ENCODE data around the gene CEP68.
"Not testable (repeated sequence)": the region's sequence is repeated elsewhere in the genome, so short reads cannot be mapped to it uniquely, and the experiment has no call there.

CEP68 gene

DNA sequence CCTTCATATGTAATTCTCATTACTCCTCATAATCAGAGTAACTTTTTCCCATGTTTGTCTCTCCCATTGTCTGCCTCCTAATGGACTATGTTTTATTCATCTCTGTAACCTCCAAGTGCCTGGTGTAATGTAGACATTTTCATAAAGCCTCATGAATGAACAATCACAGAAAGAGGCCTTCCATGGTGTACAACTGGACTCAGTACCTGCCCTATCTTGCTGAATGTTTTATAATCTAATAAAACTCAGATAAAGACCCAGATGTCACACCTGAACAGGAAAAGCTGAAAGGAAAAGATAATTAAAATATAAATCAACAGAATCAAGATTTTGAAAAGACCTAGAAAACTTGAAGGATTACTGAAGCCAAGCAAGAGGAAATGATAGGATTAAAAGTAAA lies 37.0 kb downstream of the CEP68 start:
- no peak for DNase-seq

DNA sequence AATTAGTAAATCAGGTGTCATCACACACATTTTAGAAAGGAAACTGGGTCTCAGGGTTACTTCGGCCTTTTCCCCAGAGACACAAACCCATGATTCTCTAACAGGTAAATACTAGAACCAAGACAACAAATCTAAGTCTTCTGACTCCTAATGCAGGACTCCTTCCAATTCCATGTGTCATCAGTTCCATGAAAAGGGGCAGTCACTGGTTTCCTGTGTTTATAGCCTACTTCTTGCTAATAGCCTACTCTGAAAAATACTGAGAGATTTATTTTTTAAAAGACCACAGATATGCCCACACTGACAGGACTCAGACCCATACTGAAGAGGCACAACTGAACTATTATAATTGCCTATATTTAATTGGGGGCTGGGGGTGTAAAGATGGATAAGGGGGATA lies 40.7 kb downstream of the CEP68 start:
- no peak for DNase-seq

DNA sequence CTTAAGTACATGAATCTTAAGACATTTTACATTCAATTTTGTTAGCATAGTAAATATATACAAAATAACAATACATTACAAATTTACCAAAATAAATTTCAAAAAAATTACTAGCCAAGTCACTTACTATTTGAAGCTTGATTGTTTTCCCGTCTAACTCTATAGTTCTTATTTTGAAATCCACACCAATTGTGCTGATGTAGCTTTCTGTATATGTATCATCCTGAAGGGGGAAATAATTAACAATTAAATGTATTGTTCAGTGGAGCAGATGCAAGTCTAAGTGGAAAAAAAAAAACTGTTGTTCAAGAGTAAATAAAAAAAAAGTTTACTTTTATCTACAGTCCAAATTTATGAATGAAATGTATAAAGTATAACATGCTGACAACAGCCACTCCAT lies 41.6 kb downstream of the CEP68 start:
- DNase-seq: no peak

DNA sequence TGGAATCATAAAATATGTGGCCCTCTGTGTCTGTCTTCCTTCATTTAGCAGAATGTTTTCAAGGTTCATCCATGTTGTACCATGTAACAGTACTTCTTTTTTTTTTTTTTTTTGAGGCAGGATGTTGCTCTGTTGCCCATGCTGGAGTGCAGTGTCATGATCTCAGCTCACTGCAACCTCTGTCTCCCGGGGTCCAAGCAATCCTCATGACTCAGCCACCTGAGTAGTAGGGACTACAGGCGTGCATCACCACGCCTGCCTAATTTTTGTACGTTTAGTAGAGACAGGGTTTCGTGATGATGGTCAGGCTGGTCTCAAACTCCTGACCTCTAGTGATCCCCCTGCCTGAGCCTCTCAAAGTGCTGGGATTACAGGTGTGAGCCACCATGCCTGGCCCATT lies 42.5 kb downstream of the CEP68 start:
- no peak for DNase-seq

DNA sequence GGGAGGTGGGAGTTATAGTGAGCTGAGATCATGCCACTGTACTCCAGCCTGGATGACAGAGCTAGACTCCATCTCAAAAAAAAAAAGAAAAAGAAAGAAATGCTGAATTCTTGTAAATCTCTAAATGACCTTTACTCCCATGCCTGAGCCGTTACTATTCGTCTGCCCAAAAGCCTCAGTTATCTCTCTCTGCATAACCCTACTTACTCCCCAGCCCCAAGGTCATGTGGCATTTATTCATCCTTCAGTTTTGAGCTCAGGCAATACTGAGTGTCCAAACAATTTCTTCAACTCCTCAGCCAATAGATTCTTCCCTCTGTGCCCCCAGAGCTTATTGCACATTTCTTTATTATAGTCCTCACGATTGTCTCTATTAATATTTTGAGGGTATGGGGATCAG lies 44.9 kb downstream of the CEP68 start:
- DNase-seq: no peak

DNA sequence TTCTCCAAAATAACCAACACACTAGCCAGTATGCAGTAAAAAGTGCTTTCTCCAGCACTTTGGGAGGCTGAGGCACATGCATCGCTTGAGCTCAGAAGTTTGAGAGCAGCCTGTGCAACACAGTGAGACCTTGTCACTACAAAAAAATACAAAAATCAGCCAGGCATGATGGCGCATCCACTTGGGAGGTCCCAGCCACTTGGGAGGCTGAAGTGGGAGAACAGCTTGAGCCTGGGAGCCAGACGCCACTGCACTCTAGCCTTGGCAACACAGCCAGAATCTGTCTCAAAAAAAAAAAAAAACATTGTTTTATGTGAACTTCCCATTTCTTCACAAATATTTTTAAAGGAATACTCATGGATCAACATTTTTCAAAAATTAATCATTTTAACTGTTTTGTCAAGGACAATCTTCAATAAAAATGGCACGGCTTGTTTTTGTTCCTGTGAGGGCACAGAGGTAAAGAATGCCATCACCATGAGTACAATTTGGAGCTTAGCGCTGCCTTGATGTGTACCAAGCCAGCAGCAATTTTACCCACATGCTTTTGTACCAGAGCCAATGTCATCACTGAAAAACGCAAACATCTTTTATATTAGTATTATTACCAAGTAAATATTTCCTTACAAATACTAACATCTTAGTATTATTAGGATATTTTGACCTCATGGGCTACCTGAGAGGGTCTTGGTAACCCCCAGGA lies 46.9 kb downstream of the CEP68 start:
- no peak for DNase-seq

DNA sequence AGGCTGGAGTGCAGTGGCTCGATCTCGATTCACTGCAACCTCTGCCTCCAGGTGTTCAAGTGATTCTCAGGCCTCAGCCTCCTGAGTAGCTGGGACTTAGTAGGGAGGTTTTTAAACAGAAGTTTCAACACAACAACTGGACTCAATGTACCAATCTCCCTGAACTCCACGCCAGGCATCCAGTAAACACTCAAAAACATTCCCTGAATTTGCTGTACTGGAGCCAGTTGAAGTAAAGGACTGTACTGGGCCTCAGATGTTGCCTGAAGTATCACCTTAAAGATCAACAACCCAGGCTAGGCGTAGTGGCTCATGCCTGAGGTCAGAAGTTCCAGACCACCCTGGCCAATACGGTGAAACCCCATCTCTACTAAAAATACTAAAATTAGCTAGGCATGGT lies 51.3 kb downstream of the CEP68 start:
- DNase-seq: no peak

DNA sequence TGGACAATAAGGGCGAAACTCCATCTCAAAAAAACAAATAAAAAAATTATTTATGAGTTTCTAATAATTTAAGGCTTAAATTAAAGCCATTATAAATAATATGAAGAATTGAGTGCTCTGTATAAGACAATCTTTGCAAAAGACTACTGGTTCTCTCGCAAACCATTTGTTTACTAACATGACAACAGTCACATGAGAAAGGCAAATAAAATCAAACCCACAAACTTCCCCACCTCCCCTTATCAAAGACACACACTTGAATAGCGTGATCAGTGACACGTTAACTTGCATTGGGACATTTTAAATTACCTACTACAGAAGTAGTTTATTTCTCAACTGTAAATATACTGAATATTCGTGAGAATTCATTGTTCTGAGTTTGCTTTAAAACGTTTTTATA lies 52.6 kb downstream of the CEP68 start:
- DNase-seq: no peak

DNA sequence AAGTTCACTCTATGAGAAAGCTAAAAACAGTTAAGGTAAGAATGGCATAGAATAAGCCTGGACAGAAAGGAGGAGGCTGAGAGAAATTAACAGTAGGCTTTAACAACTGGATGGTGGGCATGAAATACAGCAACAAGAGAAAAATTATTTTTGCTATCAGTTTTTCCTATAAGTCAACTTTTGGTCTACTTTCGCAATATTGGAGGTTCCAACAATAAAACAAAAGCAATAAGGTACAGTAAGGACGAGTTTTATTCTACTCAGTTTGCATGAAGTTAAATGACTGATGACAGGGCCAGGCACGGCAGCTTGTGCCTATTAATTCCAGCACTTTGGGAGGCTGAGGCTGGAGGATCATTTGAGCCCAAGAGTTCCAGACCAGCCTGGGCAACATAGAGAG lies 56.4 kb downstream of the CEP68 start:
- DNase-seq: no peak

DNA sequence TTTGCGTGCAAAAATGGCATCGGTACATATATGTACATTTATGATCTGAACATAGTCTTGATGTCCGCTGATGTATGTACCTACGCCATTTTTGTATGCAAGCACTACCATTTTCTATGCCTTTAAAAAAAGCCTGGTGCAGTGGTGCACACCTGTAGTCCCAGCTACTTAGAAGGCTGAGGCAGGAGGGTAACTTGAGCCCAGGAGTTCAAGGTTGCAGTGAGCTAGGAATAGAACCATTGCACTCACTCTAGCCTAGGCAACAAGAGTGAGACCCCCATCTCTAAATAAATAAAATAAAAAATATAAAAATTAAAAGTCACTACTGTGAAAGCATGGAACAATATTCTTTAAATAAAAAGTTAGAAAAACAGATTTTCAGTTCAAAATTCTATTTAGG lies 57.0 kb downstream of the CEP68 start:
- DNase-seq: no peak

DNA sequence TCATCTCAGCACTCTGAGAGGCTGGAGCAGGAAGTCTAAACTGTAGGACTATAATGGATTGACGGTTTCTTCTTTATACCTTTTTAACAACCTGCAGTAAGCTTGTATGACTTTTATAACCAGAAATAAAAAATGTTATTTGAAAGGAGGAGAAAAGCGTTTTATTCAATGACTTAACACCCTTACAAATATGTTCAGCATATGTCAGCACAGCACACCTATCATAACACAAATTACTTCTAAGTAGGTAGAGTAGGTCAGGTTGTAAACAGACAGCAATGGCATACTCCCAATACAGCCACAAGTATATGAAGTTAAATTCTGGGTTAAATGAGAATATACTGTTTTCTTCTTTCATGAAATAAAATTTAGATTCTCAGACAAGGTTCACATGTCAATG lies 57.6 kb downstream of the CEP68 start:
- no peak for DNase-seq

DNA sequence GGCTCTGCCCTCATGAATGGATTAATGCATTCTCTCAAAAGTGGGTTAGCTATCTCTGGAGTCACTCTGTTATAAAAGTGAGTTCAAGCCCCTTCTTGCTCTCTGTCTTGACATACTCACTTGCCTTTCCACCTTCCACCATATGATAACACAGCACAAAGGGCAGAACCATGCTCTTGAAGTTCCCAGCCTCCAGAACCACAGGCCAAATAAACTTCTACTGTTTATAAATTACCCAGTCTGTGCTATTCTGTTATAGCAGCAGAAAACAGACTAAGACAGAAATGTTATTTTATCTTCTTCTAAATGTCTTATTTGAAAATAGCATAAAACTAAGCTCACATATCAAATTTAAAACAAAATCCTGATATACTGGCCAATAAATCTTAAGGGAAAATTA lies 58.7 kb downstream of the CEP68 start:
- no peak for DNase-seq

DNA sequence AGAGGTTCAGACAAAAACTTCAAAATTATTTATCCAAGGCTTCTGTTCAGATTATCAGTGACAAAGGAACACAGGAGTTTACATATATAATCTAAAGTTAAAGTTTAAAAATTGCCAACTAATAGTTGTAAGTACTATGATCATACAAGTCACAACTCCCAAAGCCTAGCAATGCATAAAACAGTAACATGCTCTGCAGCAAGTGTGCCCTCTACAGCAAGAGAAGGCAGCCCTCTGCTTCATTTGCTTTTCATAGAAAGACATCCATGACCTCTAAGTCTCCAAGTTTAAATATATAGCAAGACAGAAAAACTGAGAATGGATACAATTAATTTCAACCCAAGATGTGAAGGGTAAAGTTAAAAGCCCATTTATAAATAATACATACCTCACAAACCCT lies 60.4 kb downstream of the CEP68 start:
- DNase-seq: no peak

DNA sequence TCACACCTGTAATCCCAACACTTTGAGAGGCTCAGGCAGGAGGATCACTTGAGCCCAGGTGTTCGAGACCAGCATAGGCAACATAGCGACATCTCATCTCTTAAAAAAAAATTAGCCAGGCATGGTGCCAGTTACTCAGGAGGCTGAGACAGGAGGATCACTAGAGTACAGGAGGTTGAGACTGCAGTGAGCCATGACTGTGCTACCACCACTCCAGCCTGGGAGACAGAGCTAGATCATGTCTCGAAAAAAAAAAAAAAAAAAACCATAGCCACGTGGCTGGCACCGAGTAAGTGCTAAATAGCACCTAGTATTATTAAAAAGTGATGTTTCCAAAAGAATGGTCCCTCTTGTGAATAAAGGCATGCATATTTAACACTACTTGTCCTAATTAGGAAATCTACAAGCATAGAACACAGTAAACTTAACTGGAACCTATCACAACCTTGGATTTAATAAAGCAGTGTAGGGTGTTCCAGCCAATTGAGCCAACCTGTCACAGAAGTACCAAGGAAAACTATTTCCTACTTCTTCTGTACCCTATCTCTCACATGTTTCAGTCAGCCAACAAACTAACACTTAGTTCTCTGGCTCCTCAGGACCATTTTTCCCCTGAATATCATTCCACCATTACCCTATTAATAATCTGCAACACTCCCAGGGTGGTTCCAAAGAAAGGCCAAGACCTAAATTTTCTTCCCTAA lies 64.9 kb downstream of the CEP68 start:
- no peak for DNase-seq

DNA sequence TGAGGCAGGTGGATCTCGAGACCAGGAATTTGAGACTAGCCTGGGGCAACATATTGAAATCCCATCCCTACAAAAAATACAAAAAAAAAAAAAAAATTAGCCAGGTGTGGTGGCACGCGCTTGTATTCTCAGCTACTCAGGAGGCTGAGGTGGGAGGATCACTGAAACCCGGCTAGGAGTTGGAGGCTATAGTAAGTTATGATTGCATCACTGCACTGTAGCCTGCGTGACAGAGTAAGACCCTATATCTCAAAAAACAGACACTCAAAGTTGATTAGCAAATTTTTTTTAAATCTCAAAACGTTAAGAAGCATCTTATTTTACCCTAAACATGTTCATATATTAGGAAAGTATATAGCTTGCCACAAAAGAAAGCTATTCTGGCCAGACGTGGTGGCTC lies 66.1 kb downstream of the CEP68 start:
- no peak for DNase-seq

DNA sequence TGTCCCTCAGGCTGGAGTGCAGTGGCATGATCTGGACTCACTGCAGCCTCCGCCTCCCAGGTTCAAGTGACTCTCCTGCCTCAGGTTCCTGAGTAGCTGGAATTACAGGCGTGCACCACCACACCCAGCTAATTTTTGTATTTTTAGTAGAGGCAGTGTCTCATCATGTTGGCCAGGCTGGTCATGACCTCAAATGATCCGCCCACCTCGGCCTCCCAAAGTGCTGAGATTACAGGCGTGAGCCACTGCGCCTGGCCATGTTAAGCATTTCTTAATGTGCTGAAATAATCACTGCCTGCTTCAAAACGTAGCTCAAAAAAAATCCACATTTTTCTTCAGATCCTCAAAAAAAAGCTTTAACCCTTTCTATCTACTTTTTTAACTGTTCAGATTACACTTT lies 69.2 kb downstream of the CEP68 start:
- not testable (repeated sequence) for DNase-seq

DNA sequence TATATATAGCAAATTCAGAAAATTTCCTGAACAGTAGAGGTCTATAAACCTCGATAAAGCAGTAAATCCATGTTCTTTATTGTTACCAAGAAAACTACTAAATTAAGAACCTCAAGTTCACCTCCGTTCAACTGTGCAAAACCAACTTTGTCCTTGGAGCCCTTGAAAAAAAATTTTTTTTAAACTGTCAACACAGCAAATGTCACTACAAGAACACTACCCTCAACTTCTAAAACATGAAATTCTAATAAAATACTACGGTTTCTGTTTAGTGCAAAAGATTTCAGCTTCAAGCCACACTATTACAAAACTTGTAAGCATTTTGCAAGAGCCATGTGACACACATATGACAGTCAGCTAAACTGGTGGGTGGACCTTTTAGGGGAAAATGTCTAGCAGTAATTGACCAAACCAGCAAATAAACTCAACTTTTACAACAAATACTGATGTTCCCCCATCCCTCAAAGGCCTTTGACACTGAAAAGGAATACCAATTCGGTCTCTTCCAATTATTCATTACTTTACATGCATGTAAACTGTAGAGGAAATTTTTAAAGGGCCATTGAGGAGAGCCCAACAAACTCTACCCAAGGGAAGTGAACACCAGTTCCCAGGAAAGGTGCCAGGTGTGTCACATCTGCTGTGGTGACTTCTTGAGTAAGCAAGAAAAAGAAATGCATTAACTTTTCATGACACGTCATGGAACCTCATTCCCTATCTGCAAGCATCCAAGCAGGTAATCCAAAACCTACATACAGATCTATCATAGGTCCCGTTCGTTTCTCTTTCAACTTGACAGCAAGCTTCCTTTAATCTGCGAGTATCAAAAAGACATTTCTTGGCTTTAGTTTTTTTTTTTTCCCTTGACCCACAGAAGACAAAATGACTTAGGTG lies 72.3 kb downstream of the CEP68 start:
- no peak for DNase-seq

DNA sequence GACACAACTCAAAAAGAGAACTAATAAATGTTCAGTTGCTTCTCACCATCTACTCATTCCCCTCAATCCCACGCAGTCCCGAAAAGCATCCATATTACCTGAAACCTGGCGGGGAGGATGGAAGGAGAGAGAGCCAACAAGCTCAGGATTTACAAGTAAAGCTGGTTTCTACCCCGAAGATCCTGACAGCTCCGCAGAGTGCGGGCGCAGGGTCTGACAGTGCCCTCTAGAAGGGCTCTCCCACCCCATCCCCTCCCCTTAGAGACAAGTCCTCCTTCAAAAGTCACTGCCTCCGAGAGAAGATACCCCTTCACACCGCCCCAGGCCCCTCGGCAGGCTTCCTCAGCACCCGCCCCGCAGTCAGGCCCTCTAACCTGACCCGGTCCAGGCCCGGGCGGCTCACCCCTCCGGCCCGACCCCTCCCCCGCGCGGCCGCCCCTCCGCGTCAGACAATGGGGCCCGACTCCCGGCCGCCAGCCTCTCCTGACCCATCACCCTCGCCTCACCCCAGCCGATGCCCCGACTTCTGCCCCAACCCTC lies 73.1 kb downstream of the CEP68 start:
- DNase-seq: no peak

DNA sequence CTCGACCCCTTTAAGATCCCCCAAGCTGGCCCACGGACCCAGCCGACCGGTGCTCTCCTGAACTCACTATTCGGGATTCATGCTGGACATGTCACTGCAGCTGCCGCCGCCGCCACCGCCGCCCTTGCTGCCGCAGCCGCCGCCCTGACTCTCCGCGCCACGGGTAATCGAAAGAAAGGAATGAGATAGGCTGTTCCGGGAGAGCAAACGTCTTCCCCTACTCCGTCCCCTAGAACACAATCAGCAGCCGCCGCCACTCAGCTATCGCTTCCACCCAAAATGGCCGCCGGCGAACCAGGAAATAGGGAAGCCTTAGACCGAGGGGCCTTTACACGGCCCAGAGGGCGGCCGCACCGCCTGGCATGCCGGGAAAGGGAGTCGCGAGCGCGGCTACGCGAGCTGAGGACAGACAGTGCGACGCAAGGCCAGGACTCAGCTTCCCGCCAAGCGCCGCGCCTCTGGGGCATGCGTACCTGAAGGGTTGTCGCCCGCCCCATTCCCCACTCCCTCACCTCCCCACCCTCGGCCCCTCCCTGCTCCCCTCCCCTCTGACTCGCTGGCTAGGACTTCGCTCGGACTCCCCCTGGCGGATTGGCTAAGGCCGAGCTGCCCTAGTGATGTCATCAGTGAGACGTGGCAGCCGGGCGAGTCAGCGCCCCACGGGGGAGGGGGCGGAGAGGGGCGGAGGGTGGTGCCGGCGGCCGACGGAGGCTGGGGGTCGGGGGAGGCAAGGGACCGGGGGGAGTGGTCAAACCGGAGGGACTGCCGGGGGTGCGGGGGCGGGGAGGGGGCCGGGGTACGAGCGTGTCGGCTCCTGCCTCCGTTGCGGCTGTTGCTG lies 73.8 kb downstream of the CEP68 start, which contains the start of gene RAB1A:
Gene RAB1A, minus strand, starts transcription at position 281 of the 838 bp plus-strand sequence. Its CDS starts 191 bp downstream, at position 90.
- peak; percentile 98 for DNase-seq

DNA sequence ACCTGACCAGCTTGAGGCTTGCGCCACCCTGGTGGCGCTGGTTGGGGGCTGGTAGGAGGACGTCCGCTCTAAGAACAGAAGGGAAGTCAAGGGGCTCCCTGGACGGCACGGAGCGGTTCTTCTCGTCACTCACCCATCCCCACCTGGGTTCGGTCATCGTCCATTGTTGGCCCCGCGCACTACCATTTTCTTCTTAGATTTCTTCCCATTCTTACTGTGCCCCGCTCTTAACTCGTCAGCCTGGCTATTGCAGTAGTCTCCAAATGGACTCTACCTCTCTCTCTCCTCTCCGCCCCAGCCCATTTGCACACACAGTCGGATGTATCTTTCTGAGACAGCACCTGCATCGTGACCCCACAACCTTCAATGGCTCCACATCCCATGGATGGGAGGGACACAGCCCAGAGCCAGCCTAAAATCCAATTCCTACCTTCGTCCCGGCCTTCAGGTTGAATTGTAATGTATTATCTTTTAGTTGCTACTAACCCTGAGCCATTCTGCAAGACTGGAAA lies 74.5 kb downstream of the CEP68 start:
- peak in 1 of 2 experiments; percentile 62 for DNase-seq

DNA sequence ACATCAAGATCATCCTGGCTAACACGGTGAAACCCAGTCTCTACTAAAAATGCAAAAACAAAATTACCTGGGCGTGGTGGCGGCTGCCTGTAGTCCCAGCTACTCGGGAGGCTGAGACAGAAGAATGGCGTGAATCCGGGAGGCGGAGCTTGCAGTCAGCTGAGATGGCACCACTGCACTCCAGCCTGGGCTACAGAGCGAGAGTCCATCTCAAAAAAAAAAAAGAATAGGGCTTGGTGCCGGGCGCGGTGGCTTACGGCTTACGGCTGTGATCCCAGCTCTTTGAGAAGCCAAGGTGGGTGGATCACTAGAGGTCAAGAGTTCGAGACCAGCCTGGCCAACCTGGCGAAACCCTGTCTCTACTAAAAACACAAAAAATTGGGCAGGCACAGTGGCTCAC lies 76.7 kb downstream of the CEP68 start:
- not testable (repeated sequence) for DNase-seq

DNA sequence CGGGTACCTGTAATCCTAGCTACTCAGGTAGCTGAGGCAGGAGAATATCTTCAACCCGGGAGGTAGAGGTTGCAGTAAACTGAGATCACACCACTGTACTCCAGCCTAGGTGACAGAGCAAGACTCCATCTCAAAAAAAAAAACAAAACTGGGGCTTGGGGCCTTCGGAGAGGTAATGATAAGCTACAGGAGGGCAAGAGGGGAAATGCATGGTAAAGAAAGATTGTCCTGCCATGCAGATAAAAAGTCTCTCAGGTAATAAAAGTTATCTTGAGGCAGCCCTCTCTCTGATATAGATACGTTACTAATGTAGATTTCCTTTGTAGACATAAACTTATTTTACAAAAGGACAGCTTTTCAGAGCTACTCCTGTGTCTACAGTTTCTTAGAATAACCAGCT lies 77.4 kb downstream of the CEP68 start:
- no peak for DNase-seq

All from SHP77 (cell line).